ENCODE data around the gene RSPRY1. TPM values are rescaled to one million over a fixed set of nuclear protein-coding genes. Genes with fewer than 3 reads are reported as not detected.
"Not testable (repeated sequence)": the region's sequence is repeated elsewhere in the genome, so short reads cannot be mapped to it uniquely, and the experiment has no call there.

Gene RSPRY1
- total RNA-seq, 4 donors from 2014 or later = 27.9 to 77.7 (median 53.2) TPM

DNA sequence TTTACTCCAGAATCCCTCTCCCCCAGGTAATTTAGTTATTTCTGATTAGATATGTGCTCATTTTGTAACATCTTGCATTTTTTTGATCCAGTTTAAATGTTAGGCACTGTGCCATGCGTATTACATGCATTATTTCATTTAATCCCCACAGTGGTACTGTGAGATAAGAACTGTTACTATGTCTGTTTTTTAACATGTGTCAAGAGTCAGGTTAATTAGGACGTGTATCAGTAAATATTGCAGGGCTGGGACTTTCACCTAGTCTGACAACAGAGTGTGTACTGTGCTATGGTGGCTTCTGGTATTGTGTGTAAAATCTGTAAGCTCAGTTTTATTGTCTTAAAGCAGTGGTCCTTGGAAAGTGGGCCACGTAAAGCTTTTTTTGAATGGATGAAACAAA lies 10.6 kb downstream of the RSPRY1 start:
- TF ChIP-seq, protein P1, sequence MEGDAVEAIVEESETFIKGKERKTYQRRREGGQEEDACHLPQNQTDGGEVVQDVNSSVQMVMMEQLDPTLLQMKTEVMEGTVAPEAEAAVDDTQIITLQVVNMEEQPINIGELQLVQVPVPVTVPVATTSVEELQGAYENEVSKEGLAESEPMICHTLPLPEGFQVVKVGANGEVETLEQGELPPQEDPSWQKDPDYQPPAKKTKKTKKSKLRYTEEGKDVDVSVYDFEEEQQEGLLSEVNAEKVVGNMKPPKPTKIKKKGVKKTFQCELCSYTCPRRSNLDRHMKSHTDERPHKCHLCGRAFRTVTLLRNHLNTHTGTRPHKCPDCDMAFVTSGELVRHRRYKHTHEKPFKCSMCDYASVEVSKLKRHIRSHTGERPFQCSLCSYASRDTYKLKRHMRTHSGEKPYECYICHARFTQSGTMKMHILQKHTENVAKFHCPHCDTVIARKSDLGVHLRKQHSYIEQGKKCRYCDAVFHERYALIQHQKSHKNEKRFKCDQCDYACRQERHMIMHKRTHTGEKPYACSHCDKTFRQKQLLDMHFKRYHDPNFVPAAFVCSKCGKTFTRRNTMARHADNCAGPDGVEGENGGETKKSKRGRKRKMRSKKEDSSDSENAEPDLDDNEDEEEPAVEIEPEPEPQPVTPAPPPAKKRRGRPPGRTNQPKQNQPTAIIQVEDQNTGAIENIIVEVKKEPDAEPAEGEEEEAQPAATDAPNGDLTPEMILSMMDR (IDR thresholded peaks at IDR 0.05) = no peak
- no peak for TF ChIP-seq POLR2A (IDR thresholded peaks at IDR 0.05)
- Histone ChIP-seq H3K27me3 (no peaks in the 10 kb centered on the region), H3K4me3 (no peak overlapping the region), H3K9me3 (no peaks in the 10 kb centered on the region), H3K36me3 (no peaks in the 10 kb centered on the region), H3K4me1 (peaks cover 0 to 6% of the 10 kb centered on the region in 2 donors), H3K27ac (no peak overlapping the region)
- no peak for DNase-seq
- intact Hi-C loops (cut with DNase I; ENCODE audit: low total_unique reads) = no loop called here

DNA sequence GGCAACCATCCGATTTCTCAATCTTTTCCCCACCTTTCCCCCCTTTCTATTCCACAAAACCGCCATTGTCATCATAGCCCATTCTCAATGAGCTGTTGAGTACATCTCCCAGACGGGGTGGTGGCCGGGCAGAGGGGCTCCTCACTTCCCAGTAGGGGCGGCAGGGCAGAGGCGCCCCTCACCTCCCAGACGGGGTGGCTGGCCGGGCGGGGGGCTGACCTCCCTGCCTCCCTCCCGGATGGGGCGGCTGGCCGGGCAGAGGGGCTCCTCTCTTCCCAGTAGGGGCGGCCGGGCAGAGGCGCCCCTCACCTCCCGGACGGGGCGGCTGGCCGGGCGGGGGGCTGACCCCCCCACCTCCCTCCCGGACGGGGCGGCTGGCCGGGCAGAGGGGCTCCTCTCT lies 14.2 kb downstream of the RSPRY1 start:
- H3K4me1 ChIP-seq; DNase-seq; H3K27ac ChIP-seq; H3K4me3 ChIP-seq; H3K36me3 ChIP-seq; intact Hi-C loops (cut with DNase I; ENCODE audit: low total_unique reads); H3K27me3 ChIP-seq; H3K9me3 ChIP-seq: not testable (repeated sequence)

DNA sequence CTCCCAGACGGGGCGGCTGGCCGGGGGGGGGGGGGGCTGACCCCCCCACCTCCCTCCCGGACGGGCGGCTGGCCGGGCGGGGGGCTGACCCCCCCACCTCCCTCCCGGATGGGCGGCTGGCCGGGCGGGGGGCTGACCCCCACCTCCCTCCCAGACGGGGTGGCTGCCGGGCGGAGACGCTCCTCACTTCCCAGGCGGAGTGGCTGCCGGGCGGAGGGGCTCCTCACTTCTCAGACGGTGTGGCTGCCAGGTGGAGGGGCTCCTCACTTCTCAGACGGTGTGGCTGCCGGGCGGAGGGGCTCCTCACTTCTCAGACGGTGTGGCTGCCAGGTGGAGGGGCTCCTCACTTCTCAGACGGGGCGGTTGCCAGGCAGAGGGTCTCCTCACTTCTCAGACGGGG lies 14.8 kb downstream of the RSPRY1 start:
- H3K9me3 ChIP-seq; H3K27me3 ChIP-seq; H3K4me3 ChIP-seq; H3K27ac ChIP-seq; DNase-seq; intact Hi-C loops (cut with DNase I; ENCODE audit: low total_unique reads); H3K4me1 ChIP-seq; H3K36me3 ChIP-seq: not testable (repeated sequence)

DNA sequence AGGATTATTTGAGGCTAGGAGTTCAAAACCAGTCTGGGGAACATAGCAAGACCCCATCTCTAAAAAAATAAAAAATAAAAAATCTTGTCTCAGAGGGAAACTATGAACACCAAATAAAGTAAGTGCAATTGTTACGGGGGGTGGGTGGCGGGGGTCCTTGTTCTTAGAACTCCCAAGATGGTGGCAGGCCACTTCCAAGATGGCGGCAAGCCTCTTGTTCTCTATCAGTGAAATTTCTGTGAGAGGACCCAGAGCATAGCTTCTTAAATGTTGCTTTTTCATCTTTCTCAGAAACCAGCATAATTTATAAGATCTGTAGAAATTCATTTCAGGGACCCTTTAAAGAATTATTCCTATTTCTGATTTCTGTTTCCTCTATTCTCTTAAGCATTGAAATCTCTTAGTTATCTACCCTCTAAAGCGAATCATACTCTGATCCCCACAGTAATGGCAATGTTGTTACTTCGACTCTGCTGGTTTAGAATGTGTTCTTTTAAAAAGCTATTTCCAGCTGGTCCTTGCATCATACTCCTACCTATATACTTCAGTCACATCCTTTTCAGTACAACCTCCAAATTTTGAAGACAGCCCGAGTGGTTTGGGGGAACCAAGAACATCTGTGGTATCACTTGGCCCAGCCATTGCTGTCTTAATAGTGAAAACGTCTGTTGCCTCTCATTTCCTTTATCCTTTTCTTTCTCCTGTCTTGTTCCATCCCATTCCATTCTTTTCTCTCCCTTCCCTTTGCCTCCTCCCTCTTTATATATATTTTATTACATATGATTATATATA lies 16.2 kb downstream of the RSPRY1 start:
- Histone ChIP-seq H3K4me1 (no peaks in the 10 kb centered on the region), H3K9me3 (no peaks in the 10 kb centered on the region), H3K4me3 (no peak overlapping the region), H3K36me3 (no peaks in the 10 kb centered on the region), H3K27ac (no peak overlapping the region), H3K27me3 (no peaks in the 10 kb centered on the region)
- intact Hi-C loops (cut with DNase I; ENCODE audit: low total_unique reads) = no loop called here
- TF ChIP-seq, protein P1 (IDR thresholded peaks at IDR 0.05) = no peak
- TF ChIP-seq POLR2A (IDR thresholded peaks at IDR 0.05) = no peak
- no peak for DNase-seq

DNA sequence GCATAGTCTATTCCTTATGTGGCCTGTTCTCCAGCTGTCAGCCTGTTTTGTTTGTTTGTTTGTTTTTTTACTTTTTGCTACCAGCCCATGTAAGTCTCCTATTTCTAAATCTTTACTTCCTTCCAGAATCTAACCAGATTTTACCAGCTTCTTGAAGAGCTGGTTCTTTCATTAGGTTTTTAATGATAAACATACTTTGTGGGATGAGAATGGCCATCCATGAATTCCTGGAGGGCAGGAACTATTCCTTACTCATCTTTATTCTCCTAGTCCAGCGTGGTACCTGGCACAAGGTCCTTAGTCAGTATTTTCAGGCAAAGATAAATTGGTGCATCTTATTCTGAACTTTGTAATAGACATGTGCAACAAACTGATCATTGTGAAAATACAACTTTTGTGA lies 17.3 kb downstream of the RSPRY1 start:
- intact Hi-C loops (cut with DNase I; ENCODE audit: low total_unique reads) = no loop called here

DNA sequence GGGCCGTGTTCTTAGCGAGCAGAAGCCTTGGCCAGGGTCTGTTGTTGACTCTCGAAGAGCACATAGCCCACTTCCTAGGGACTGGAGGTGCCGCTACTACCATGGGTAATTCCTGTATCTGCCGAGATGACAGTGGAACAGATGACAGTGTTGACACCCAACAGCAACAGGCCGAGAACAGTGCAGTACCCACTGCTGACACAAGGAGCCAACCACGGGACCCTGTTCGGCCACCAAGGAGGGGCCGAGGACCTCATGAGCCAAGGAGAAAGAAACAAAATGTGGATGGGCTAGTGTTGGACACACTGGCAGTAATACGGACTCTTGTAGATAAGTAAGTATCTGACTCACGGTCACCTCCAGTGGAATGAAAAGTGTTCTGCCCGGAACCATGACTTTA lies 18.5 kb downstream of the RSPRY1 start:
- TF ChIP-seq, protein P1 (IDR thresholded peaks at IDR 0.05) = no peak
- no peak for TF ChIP-seq POLR2A (IDR thresholded peaks at IDR 0.05)
- DNase-seq = no peak
- intact Hi-C loops (cut with DNase I; ENCODE audit: low total_unique reads) = no loop called here
- Histone ChIP-seq H3K4me1 (no peaks in the 10 kb centered on the region), H3K27ac (no peak overlapping the region), H3K27me3 (no peaks in the 10 kb centered on the region), H3K36me3 (no peaks in the 10 kb centered on the region), H3K4me3 (no peak overlapping the region), H3K9me3 (no peaks in the 10 kb centered on the region)

More for the DNA sequence above, 17.3 kb downstream of the RSPRY1 start:
- Histone ChIP-seq H3K36me3 (no peaks in the 10 kb centered on the region), H3K27ac (no peak overlapping the region), H3K27me3 (no peaks in the 10 kb centered on the region), H3K4me1 (no peaks in the 10 kb centered on the region), H3K9me3 (no peaks in the 10 kb centered on the region), H3K4me3 (no peak overlapping the region)
- DNase-seq = no peak
- TF ChIP-seq, protein P1 (IDR thresholded peaks at IDR 0.05) = no peak
- no peak for TF ChIP-seq POLR2A (IDR thresholded peaks at IDR 0.05)

All from uterus (tissue), 4 donors.